A673 (cell line): ENCODE data around the gene EIF2B2.

Experiments
- EZH2 ChIP-seq: fragments of 200-600 bp; sonication (generic); IDR thresholded peaks from 2 replicates; pipeline ENCODE4 v1.6.1; 2017; ENCODE audit warnings: borderline replicate concordance, low read depth, mild to moderate bottlenecking, mixed read lengths, antibody characterized with exemption, low read length; ENCODE audit not compliant: poor library complexity, severe bottlenecking
- TF ChIP-seq, protein P1 (sequence below): fragments of 300-800, 200-600 bp; sonication (generic); conservative IDR thresholded peaks from 2 replicates; pipeline ENCODE4 v1.5.1; 2017; ENCODE audit warnings: low read depth, mild to moderate bottlenecking, antibody characterized with exemption, low read length, moderate library complexity, mixed read lengths

DNA sequence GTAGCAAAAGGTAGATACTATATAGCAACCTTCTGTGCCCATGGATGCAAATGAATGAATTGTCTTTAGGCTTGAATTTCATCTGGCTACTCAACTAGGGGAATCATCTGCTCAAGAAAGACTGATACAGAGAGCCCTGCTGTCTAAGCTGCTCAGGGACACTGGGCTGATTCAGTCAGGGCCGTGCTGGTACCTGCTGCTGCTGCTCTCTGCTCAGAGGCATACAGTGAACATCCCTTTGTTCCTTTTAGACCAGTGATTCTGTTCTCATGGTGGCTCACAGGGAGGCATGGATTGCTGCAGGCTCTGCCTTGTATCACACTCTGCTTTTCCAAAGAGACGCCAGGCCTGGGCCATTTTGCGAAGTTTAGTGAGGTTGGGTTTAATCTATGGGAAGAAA, 14.1 kb downstream of the EIF2B2 start:
- TF ChIP-seq, protein P1, sequence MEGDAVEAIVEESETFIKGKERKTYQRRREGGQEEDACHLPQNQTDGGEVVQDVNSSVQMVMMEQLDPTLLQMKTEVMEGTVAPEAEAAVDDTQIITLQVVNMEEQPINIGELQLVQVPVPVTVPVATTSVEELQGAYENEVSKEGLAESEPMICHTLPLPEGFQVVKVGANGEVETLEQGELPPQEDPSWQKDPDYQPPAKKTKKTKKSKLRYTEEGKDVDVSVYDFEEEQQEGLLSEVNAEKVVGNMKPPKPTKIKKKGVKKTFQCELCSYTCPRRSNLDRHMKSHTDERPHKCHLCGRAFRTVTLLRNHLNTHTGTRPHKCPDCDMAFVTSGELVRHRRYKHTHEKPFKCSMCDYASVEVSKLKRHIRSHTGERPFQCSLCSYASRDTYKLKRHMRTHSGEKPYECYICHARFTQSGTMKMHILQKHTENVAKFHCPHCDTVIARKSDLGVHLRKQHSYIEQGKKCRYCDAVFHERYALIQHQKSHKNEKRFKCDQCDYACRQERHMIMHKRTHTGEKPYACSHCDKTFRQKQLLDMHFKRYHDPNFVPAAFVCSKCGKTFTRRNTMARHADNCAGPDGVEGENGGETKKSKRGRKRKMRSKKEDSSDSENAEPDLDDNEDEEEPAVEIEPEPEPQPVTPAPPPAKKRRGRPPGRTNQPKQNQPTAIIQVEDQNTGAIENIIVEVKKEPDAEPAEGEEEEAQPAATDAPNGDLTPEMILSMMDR: no peak
- TF ChIP-seq EZH2: no peak
